ENCODE results near the gene TXNL4B. TPM values are rescaled to one million over a fixed set of nuclear protein-coding genes. Genes with fewer than 3 reads are reported as not detected.
A peak's percentile ranks its signal among the peaks of the same experiment; 100 is the strongest.

TXNL4B gene
- total RNA-seq, 1 donor from 2014 or later = 6.8 TPM

GRCh38 chr16:72051818-72052217 lies 41.6 kb downstream of the TXNL4B start:
- H3K4me3 ChIP-seq (ENCODE audit: low read depth, low read length) = no peak overlapping the region
- FAIRE-seq = no peak
- DNase-seq (ENCODE audit: low read depth) = no peak
- H3K27me3 ChIP-seq (ENCODE audit: control insufficient read depth, insufficient read depth, low read length) = no peaks in the 10 kb centered on the region
- TF ChIP-seq CTCF (IDR thresholded peaks at IDR 0.05; ENCODE audit: insufficient read depth, low read length, severe bottlenecking) = no peak
- H3K36me3 ChIP-seq (ENCODE audit: control insufficient read depth, insufficient read depth, low read length) = no peaks in the 10 kb centered on the region

GRCh38 chr16:72050769-72051464 lies 42.5 kb downstream of the TXNL4B start:
- H3K27me3 ChIP-seq (ENCODE audit: control insufficient read depth, insufficient read depth, low read length) = no peaks in the 10 kb centered on the region
- DNase-seq (ENCODE audit: low read depth) = peak; percentile 32
- no peaks in the 10 kb centered on the region for H3K36me3 ChIP-seq (ENCODE audit: control insufficient read depth, insufficient read depth, low read length)
- no peak overlapping the region for H3K4me3 ChIP-seq (ENCODE audit: low read depth, low read length)
- TF ChIP-seq CTCF (IDR thresholded peaks at IDR 0.05; ENCODE audit: insufficient read depth, low read length, severe bottlenecking) = no peak
- no peak for FAIRE-seq

- no peak for FAIRE-seq
- Histone ChIP-seq H3K27me3 (ENCODE audit: control insufficient read depth, insufficient read depth, low read length) (no peaks in the 10 kb centered on the region), H3K36me3 (ENCODE audit: control insufficient read depth, insufficient read depth, low read length) (no peaks in the 10 kb centered on the region)
These were observed 44.3 kb downstream of the TXNL4B start for GRCh38 chr16:72049110-72049509.

GRCh38 chr16:72044825-72045359 lies 48.5 kb downstream of the TXNL4B start:
- FAIRE-seq = no peak
- no peaks in the 10 kb centered on the region for H3K27me3 ChIP-seq (ENCODE audit: control insufficient read depth, insufficient read depth, low read length)
- no peak overlapping the region for H3K4me3 ChIP-seq (ENCODE audit: low read depth, low read length)
- TF ChIP-seq CTCF (IDR thresholded peaks at IDR 0.05; ENCODE audit: insufficient read depth, low read length, severe bottlenecking) = no peak
- H3K36me3 ChIP-seq (ENCODE audit: control insufficient read depth, insufficient read depth, low read length) = no peaks in the 10 kb centered on the region
- no peak for DNase-seq (ENCODE audit: low read depth)

More at GRCh38 chr16:72049110-72049509, 44.3 kb downstream of the TXNL4B start:
- no peak for DNase-seq (ENCODE audit: low read depth)
- no peak overlapping the region for H3K4me3 ChIP-seq (ENCODE audit: low read depth, low read length)
- TF ChIP-seq CTCF (IDR thresholded peaks at IDR 0.05; ENCODE audit: insufficient read depth, low read length, severe bottlenecking) = no peak

- no peaks in the 10 kb centered on the region for H3K27me3 ChIP-seq (ENCODE audit: control insufficient read depth, insufficient read depth, low read length)
- FAIRE-seq (no peak), DNase-seq (ENCODE audit: low read depth) (no peak)
- no peak for TF ChIP-seq CTCF (IDR thresholded peaks at IDR 0.05; ENCODE audit: insufficient read depth, low read length, severe bottlenecking)
- H3K36me3 ChIP-seq (ENCODE audit: control insufficient read depth, insufficient read depth, low read length) = no peaks in the 10 kb centered on the region
- H3K4me3 ChIP-seq (ENCODE audit: low read depth, low read length) = no peak overlapping the region
These were observed 49.1 kb downstream of the TXNL4B start for GRCh38 chr16:72044296-72044695.

Data from bronchial epithelial cell (primary cell).